Breast epithelium (tissue), 4 donors: ENCODE results near the gene MCF2L2. TPM values are rescaled to one million over a fixed set of nuclear protein-coding genes. Genes with fewer than 3 reads are reported as not detected.
"Not testable (repeated sequence)": the region's sequence is repeated elsewhere in the genome, so short reads cannot be mapped to it uniquely, and the experiment has no call there.

Source experiments
- DNase-seq, 2 donors: peaks; one replicate each; pipeline ENCODE4 v3.0.0-alpha.2; 2019; ENCODE audit warnings: low spot score in 2 of 2
- H3K27ac ChIP-seq, 2 donors: fragments of 200-600 bp; sonication (generic) in 1 of 2; one replicate each; pipeline ENCODE4 v1.5.1; 2016 to 2019; ENCODE audit warnings: mild to moderate bottlenecking in 1 of 2
- H3K27me3 ChIP-seq, 2 donors: fragments of 200-600 bp; sonication (generic) in 1 of 2; one replicate each; pipeline versions ENCODE4 v1.5.1 to v1.6.0; 2017 to 2019; ENCODE audit warnings: control low read depth in 1 of 2, mild to moderate bottlenecking in 1 of 2
- H3K36me3 ChIP-seq: fragments of 200-600 bp; one replicate; pipeline ENCODE4 v1.5.1; 2019
- H3K4me1 ChIP-seq, 2 donors: fragments of 200-600 bp; sonication (generic); one replicate each; pipeline ENCODE4 v1.5.1; 2016 to 2019; ENCODE audit warnings: control low read depth in 1 of 2
- H3K4me3 ChIP-seq, 3 donors: fragments of 200-600 bp; sonication (generic); 1 replicate in 2 of 3; 2 replicates in 1 of 3; pipeline ENCODE4 v1.5.1; 2016 to 2019; ENCODE audit warnings: mild to moderate bottlenecking in 3 of 3, moderate library complexity in 2 of 3
- H3K9me3 ChIP-seq, 2 donors: fragments of 200-600 bp; sonication (generic) in 1 of 2; one replicate each; pipeline ENCODE4 v1.5.1; 2016 to 2019; ENCODE audit warnings: control low read depth in 1 of 2
- CTCF ChIP-seq, 3 donors: fragments of 450-650 bp; IDR thresholded peaks; one replicate each; pipeline ENCODE4 v1.5.1; 2016 to 2017; ENCODE audit warnings: antibody characterized with exemption in 3 of 3, mild to moderate bottlenecking in 3 of 3, moderate library complexity in 3 of 3
- POLR2A ChIP-seq: fragments of 450-650 bp; IDR thresholded peaks from one replicate; pipeline ENCODE4 v1.6.1; 2016; ENCODE audit warnings: antibody characterized with exemption, mild to moderate bottlenecking, moderate library complexity
- POLR2AphosphoS5 ChIP-seq, 3 donors: sonication (generic); formaldehyde crosslinking; IDR thresholded peaks; one replicate each; pipeline ENCODE4 v1.6.1; 2017; ENCODE audit warnings: antibody characterized with exemption in 3 of 3
- intact Hi-C: fragments of 100-400 bp; cut with DNase I; formaldehyde crosslinking; loops from one replicate; pipeline ENCODE4 v1.15.1; 2023; ENCODE audit warnings: low total_unique reads
- total RNA-seq, 3 donors: library from RNA; depleted of rRNA; stranded (reverse); fragments of >200 nt; gene quantifications; one replicate each; pipeline ENCODE4 v1.1.0, GENCODE V29; 2016

The MCF2L2 gene
- total RNA-seq, 3 donors from 2014 or later: 0.64 to 1.5 (median 1.3) TPM

GRCh38 chr3:183430325-183430957, 2.0 kb upstream of the MCF2L2 start:
- Histone ChIP-seq H3K27me3 (peaks cover 3 to 5% of the 10 kb centered on the region in 2 donors), H3K27ac (no peak overlapping the region)
- intact Hi-C loops: no loop called here

GRCh38 chr3:183427876-183428446, 458 bp downstream of the MCF2L2 start:
- no peak for DNase-seq
- H3K27me3 ChIP-seq: peaks cover 3 to 5% of the 10 kb centered on the region in 2 donors
- intact Hi-C loops: no loop called here
- no peaks in the 10 kb centered on the region for H3K9me3 ChIP-seq
- no peaks in the 10 kb centered on the region for H3K36me3 ChIP-seq
- peak overlapping the region; percentile 46 to 87 (median 62) for H3K4me3 ChIP-seq
- H3K4me1 ChIP-seq: no peaks in the 10 kb centered on the region
- TF ChIP-seq CTCF (IDR thresholded peaks at IDR 0.05): no peak
- TF ChIP-seq POLR2A: no peak
- TF ChIP-seq POLR2AphosphoS5 (IDR thresholded peaks at IDR 0.05): no peak
- no peak overlapping the region for H3K27ac ChIP-seq

More at GRCh38 chr3:183430325-183430957, 2.0 kb upstream of the MCF2L2 start:
- Histone ChIP-seq H3K4me1 (no peaks in the 10 kb centered on the region), H3K4me3 (no peak overlapping the region), H3K9me3 (no peaks in the 10 kb centered on the region), H3K36me3 (no peaks in the 10 kb centered on the region)
- TF ChIP-seq POLR2AphosphoS5 (IDR thresholded peaks at IDR 0.05) (no peak), POLR2A (no peak), CTCF (IDR thresholded peaks at IDR 0.05) (no peak)
- DNase-seq: no peak

GRCh38 chr3:183427196-183427875, 1.1 kb downstream of the MCF2L2 start:
- Histone ChIP-seq H3K9me3 (no peaks in the 10 kb centered on the region), H3K27ac (no peak overlapping the region)
- intact Hi-C loops: no loop called here

GRCh38 chr3:183418807-183419206, 9.6 kb downstream of the MCF2L2 start:
- H3K27ac ChIP-seq, H3K36me3 ChIP-seq, DNase-seq, H3K27me3 ChIP-seq, intact Hi-C loops, H3K4me1 ChIP-seq, H3K4me3 ChIP-seq: not testable (repeated sequence)
- H3K9me3 ChIP-seq: peaks cover 11 to 34% of the 10 kb centered on the region in 2 donors

More at GRCh38 chr3:183427196-183427875, 1.1 kb downstream of the MCF2L2 start:
- peaks cover 3 to 5% of the 10 kb centered on the region in 2 donors for H3K27me3 ChIP-seq
- H3K4me1 ChIP-seq: no peaks in the 10 kb centered on the region
- TF ChIP-seq CTCF (IDR thresholded peaks at IDR 0.05): no peak
- no peak for TF ChIP-seq POLR2AphosphoS5 (IDR thresholded peaks at IDR 0.05)
- no peak for TF ChIP-seq POLR2A
- DNase-seq: no peak
- H3K36me3 ChIP-seq: no peaks in the 10 kb centered on the region
- H3K4me3 ChIP-seq: peak overlapping the region; percentile 46 to 87 (median 62)

GRCh38 chr3:183411216-183411922, 17.1 kb downstream of the MCF2L2 start:
- Histone ChIP-seq H3K27me3 (no peaks in the 10 kb centered on the region), H3K4me3 (no peak overlapping the region), H3K27ac (no peak overlapping the region), H3K36me3 (no peaks in the 10 kb centered on the region), H3K4me1 (no peaks in the 10 kb centered on the region), H3K9me3 (no peaks in the 10 kb centered on the region)
- TF ChIP-seq CTCF (IDR thresholded peaks at IDR 0.05) (no peak), POLR2A (no peak), POLR2AphosphoS5 (IDR thresholded peaks at IDR 0.05) (no peak)
- intact Hi-C loops: no loop called here
- DNase-seq: no peak
